Activated CD4-positive, alpha-beta T cell treated with anti-CD3 and anti-CD28 coated beads, Interleukin-2, amount 50 U/mL, for 24 hours (primary cell): ENCODE results near the gene AADACL2.
"Not testable (repeated sequence)": the region's sequence is repeated elsewhere in the genome, so short reads cannot be mapped to it uniquely, and the experiment has no call there.

Experiments
- DNase-seq, 2 donors: peaks; one replicate each; pipeline ENCODE4 v3.0.0-alpha.2; 2020; ENCODE audit warnings: low read depth in 1 of 2, low spot score in 1 of 2

Gene AADACL2

DNA sequence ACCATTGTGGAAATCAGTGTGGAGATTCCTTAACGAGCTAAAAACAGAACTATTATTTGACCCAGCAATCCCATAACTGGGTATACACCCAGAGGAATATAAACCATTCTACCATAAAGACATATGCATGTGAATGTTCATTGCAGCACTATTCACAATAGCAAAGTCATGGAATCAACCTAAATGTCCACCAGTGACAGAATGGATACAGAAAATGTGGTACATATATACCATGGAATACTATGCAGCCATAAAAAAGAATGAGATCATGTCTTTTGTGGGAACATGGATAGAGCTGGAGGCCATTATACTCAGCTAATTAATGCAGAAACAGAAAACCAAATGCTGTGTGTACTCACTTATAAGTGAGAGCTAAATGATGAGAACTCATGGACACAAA lies 31.0 kb downstream of the AADACL2 start:
- DNase-seq: not testable (repeated sequence)

DNA sequence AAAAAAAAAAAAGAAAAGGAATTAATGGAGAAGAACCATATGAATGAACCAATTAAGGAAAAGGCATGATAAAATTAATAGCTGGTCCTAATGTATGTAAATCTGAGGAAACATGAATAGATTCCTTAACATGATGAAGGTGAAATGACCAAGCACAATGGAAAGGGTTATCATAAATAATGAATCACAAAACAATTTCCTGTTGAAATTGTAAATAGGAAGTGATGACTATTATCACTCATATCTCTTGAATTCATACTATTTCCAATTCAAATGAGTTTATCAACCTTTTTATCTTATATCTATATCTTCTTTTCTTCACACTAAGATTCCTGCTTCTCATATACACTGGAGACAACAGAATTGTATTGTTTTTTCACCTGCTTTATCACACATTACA lies 32.0 kb downstream of the AADACL2 start:
- DNase-seq: no peak

DNA sequence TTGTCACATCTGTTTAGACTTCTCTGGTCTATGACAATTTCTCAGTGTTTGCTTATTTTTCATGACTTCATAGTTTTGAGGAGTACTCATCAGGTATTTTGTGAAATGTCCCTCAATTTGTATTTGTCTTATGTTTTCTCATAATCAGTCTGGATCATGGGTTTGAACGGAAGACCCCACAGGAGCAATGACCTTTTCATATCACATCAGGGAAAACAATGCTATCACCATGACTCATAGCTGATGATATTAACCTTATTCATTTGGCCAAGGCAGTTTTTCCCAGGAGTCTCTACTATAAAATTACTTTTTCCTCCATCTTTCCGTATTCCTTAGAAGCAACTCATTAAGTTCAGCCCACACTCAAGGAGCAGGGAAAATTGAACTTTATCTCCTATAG lies 32.7 kb downstream of the AADACL2 start:
- DNase-seq: no peak

DNA sequence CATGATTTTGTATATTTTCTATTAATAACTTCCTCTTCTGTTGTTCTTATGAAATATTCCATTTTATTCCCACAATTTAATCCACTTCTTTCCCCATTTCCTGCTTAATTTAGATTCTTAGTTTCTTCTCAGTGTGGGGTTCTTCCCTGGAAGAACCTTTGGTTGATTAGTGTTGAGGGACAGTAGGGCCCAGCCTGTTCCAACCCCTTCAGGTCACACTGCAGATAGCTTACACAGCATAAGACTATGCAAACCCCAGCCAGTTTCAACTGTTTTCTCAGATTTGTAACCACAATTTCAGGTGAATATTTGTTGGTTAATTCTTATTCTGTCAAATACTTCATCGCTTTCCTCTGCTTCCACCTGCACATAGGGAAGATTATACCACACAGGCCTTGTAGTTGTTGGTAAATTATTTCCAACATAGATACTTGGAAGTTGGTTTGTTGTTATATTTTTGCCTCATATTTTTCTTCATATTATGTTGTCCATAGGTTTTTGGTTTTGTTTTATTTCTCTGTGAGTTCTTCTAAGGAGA lies 34.7 kb downstream of the AADACL2 start:
- no peak for DNase-seq

DNA sequence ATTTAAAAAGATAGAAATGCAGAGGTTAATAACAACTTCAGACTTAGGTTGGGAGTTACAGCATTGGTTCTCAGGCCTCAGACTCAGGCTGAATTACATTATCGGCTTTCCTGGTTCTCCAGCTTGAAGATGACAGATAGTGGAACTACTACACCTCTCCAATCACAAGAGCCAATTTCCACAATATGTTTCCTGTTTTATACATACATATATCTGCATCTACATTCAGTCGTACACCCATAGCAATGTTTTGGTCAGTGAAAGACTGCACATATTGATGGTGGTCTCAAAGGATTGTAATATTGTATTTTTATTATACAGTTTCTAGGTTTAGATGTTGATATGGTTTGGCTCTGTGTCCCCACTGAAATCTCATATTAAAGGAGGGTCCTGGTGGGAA lies 35.4 kb downstream of the AADACL2 start:
- no peak for DNase-seq

DNA sequence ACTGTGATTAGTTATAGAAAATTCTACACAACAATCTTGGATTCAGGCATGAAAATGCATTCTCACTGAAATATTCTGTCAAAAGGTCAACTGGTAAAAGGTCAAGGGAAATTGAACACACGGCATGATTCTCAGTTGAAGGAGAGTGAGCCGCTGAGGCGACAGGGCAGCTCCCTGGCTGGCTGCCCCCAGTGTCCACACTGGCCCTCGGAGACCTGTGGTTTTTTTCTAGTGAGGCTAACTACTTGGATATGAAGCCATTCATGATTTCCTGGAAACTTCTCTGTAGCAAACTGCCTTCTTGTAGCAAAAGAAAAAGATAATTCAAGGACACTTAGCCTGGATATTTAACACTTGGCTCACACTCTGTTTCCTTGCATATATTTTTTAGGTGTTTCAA lies 37.2 kb downstream of the AADACL2 start:
- DNase-seq: no peak

DNA sequence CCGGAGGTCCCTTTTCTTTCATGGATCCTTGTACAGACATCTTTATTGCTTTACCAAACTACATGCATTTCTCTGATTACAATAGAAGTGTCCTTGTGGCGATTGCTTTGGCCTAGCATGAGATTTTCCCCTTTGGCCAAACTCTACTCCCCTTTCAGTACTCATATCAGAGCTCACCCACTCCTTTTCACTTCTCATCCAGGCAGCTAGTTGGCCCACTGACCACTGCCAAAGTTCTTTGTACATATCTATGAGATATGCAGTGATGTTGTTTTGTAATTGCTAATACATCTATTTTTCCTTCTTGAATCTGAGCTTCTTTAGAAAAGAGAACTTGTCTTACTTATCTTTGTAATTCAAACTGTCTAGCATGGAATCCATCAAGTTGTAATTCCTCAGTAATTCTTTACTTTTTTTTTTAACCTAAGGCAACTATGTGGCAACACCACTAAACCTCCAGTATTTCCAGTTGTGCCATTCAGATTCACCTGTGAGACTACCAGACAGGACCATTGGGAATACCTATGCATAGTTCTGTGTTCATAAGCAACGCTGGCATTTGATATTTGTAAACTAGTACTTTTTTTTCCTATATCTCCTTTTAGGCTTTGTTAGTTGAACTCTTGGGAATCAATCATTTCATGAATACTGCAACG lies 39.2 kb downstream of the AADACL2 start:
- DNase-seq: no peak

DNA sequence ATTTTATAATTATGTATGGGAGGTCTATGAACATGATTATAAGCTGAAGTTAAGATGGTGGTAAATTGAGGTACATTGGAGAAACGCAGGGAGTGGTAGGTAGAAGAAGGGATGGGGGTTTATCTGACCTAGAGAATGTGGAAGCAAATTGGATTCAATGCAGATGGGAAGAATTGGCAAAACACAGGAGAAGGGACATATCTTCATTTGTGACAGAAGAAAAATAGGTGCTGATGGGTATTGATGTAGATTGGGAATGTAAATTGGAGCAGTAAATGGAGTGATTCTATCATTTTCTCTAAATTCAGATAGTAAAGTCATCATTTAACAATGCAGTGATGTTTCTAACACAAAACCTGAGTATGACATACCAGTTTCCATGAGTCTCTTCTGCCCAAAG lies 40.5 kb downstream of the AADACL2 start:
- no peak for DNase-seq

DNA sequence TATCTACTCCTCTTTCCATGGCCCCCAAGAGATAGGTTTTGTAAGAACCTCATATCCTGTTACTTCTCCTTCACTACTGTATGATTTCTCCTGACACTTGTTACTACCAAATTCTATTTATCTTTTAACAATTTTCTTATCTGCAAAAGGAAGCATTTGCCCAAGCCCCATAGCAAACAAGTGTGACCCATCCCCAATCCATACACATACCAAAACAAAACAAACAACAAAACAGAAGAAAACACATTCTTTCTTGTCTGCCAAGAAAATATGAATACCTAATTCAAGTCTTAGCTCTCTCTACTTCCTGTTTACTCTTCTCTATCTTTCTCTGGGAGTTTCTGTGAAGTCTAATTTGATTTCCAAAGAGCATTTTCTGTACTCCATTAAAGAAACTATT lies 41.2 kb downstream of the AADACL2 start:
- DNase-seq: no peak

DNA sequence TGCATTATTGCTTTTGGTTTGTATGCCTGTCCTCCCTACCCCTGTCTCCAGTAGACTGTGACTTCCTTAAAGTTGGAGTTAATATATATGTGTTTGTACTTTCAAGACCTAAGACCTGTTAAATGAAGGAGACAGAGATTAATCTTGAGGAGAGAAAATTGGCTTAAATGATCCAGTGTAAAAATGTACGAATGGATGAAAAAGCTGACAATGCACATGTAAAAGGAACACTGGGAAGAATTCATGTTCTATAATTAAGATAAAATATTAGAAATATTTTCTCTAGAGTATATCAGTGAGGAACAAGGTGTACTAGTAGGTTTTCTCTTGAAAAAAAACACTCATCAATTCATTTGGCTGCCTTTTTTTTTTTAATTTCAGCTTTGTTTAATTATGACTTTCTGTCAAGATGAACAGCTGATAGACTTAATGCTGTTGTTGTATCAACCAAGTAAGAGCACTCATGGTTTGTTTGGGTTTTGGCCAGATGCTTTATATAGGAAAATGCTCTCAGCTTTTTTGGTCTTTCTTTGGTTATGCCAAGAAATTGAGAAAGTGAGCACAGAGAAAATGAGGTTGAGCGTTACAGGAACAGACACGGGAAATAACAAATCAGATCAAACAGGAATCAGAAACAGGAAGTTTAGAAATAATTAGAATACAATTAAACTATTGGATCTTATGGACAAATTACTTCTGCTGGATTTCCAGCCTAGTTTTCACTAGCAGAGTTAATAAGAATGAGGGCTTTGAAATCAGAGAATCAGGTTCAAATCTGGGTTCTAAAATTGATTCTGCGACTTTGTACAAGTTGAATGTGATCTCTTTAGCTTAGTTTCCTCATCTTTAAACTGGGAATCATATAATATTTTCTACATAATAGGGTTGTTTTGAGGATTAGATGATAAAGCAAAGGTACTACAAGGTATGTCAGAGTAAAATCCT lies 41.9 kb downstream of the AADACL2 start:
- DNase-seq: no peak

DNA sequence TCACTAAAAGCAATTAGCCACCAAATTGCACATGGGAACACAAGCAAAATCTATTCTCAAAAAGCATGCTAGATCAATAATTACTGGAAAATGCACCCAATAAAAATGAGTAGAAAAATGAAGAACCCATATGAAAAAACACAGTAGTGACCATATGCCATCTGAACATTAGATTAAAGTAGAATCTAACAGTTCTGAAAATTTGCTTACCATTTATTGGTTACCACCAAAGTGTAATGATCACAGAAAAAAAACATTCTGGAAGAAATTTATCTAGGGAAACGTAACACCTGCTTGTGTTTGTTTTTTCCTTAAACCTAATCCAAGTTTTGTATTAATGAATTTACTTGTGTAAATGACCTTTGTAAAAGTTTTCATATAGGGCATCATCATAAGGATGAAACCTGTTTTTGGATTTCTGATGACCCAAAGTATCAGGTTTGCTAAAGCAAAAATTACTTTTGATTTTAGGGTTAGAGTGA lies 42.6 kb downstream of the AADACL2 start:
- DNase-seq: no peak

DNA sequence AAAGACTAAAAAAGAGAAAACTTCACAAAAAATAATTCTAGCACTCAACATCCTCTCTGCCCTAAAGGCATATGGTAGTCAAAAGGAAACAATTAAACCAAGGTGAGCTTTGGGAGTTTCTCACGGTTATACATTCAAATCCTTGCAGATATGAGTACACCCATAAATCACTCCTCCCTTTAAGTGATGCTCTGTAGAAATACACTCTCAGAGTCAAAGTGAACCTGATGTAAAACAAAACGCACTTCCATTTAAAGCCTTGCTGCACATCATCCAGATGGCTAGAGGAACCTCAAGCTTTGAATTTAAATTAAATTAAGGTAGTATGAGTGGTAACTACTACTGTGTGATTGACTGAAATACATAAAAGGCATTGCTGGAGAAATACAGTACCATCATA lies 44.2 kb downstream of the AADACL2 start:
- no peak for DNase-seq

DNA sequence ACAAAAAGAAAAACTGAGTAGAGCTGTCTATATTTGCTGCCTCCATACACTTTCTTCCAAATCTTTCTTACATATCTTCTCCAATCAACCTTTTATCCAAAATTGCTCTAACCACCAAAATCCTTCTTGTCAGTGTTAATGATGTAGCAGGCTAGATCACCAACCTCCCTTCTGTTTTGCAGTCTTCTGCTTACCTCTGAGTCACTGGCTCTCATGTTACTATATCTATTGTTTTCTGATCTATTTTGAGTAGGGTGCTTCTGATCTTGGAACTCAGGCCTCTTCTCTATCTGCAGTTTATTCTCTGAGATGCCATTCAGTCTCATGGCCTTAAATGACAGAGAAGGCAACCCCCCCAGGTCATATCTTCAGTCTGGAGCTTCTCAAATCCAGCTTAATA lies 53.9 kb downstream of the AADACL2 start:
- DNase-seq: no peak

DNA sequence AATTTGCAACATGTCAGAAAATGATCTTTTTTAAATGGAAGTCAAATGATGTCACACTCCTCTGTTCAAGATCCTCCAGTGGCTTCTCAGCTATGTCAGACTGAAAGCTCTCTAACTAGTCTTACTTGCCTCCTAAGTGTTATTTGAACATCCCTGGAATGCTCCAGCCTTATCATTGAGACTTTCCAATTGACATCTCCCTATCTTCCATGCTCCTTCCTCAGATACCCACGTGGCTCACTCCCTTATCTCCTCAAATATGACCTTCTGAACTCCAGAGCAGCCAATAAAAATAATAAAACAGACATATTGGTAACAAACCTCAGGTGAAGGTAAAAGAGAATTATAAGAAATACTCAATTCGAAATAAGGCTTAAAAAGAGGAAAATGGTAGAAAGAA lies 54.7 kb downstream of the AADACL2 start:
- no peak for DNase-seq

DNA sequence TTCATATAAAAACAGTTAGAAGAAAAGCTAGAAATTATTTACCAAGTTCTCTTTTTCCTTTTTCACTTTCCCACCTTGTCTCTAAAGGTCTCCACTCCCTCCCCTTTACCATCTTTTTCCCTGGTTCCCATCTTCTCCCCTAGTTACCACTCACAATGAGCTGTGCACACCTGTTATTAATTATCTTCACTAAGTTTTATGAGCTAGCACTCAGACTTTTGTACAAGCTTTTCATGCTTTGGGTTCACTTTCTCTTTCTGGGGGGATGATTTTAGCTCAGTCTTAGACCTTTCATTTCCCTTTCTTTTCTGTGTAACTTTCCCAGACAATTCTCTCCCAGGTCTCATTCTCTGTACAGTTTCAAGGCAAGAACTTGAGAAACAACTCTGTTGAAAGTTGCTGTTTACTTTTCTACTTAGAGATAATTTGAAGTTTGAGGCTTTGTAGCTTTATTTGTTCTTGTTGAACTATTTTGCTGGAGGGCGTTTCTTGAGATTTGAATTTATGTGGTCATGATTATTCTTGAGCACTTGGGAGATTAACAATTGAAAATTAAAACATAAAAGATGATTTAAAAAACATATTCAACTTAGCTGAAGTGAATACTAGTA lies 56.2 kb downstream of the AADACL2 start:
- no peak for DNase-seq

DNA sequence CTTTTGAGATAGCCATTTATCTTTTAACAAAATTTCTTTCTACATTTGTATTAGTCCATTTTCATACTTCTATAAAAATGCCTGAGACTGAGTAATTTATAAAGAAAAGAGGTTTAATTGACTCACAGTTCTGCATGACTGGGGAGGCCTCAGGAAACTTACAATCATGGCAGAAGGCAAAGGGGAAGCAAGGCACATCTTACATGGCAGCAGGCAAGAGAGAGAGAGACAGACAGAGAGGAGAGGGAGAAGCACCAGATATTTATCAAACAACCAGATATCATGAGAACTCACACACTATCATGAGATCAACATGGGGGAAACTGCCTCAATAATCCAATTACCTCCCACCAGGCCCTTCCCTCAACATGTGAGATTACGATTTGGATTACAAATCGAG lies 57.0 kb downstream of the AADACL2 start:
- not testable (repeated sequence) for DNase-seq

DNA sequence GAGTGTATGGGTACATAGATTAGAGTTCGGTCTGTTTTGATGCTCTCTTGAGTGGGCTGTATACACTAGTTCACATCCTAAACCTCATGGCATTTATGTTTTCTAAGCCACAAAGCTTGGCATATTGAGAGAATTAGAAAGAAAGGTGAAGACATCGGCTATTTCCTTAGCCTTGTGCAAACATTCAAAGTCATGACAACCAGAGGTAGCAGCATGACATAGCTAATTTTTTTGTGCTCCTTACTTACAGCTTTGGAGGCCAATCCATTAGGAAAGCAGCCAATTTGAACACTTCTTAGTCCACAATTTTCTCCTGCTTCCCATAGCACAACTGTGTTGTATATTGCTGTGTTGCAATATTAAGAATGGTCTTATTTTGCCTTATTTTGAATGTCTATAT lies 58.7 kb downstream of the AADACL2 start:
- no peak for DNase-seq

DNA sequence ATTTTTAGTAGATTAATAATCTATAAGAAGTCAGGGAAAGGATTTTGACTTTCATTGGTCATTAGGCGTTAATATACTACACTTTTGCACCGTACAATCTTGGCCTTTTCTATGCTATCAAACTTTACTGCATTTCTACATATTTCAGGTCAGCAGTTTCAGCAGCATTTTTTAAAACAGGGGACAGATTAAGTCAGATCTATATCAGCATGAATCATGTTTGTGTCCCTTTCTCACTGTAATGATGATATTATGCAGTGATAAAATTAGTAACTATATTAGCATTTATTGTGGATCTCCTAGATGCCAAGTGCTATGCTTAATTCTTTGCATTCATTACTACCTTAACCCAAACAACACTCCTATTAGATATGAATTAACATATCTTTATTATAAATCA lies 59.9 kb downstream of the AADACL2 start:
- no peak for DNase-seq

DNA sequence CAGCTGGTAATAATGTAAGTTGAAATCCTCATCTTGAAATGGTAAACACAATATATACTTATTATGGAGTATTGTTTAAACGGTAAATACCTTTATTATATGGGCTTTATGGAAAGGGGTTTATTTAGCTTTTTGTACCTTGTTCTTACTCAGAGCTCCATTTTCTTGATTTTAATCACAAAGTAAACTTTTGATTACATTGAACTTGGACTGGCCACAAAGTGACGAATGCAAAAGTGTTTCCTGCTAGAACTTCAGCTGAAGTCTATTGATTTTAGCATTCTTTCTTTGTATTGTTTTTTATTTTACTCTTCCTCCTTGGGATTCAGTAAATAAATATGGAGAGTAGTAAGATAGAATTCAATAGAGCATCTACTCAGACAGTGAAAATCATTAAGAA lies 60.4 kb downstream of the AADACL2 start:
- no peak for DNase-seq

DNA sequence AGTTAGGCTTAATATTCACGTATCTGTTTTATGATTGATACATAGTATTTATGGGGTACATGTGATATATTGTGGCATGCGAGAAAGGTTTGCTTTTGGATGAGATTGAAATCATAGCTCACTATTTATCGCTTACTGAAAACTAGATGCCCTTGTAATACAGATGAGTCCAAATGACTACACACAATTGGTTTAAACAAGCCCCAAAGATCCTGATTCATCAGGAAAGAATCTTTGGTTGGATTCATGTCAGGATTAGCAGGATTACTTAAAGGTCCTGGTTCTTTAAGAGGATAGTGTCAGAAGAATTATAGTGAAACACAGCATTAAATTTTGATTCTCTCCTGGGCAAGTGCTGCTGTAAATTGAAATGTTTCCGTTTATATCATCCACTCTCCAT lies 61.5 kb downstream of the AADACL2 start:
- DNase-seq: no peak

DNA sequence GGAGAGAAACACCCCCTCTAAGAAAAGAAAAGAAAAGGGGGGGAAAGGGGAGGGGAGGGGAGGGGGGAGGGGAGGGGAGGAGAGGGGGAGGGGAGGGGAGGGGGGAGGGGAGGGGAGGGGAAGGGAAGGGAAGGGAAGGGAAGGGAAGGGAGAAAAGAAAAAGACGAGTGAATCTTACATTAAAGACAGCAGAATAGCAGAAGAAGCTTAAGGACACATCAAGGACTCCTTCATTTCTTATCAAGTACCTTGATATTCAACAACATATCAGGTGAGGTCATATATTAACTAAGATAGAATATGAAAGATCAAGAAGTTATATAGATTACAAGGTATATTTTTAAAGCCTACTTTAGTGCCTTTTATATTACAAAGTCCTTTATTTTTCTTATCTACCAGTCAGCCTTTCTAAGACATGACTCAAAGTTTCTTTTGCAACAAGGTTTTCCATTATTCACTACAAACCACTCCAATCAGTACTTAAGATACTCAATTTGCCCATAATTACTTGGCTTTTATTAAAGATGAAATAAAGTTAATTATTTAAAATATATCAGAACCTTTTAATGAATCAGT lies 62.5 kb downstream of the AADACL2 start:
- DNase-seq: no peak
